NCI-H82 treated with DMSO at 0.1 percent for 48 hours (cell line): Measurements from ENCODE around the gene KIZ.
A peak's percentile ranks its signal among the peaks of the same experiment; 100 is the strongest.
"Not testable (repeated sequence)": the region's sequence is repeated elsewhere in the genome, so short reads cannot be mapped to it uniquely, and the experiment has no call there.

Experiments
- DNase-seq: peaks from one replicate; lab custom pipeline; 2025; ENCODE audit not compliant: unreplicated experiment; lab: John Stamatoyannopoulos, UW

KIZ gene

DNA sequence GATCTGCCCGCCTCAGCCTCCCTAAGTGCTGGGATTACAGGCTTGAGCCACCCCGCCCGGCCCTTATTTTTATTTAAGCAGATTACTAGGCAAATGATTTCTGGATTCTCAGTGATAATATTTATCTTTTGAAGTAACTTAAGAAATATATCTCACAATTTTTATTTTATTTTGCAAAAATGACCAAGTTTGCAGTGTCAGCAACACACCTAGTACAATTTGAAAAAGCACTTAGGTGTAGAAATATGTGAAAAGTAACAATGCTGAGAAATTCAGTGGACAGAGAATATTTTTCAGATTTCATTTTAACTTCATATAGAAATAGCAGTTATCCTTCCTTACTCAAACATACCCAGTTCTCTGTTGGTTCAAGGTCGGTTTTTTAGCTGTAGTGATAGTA, 98.3 kb downstream of the KIZ start:
- DNase-seq, result no peak

DNA sequence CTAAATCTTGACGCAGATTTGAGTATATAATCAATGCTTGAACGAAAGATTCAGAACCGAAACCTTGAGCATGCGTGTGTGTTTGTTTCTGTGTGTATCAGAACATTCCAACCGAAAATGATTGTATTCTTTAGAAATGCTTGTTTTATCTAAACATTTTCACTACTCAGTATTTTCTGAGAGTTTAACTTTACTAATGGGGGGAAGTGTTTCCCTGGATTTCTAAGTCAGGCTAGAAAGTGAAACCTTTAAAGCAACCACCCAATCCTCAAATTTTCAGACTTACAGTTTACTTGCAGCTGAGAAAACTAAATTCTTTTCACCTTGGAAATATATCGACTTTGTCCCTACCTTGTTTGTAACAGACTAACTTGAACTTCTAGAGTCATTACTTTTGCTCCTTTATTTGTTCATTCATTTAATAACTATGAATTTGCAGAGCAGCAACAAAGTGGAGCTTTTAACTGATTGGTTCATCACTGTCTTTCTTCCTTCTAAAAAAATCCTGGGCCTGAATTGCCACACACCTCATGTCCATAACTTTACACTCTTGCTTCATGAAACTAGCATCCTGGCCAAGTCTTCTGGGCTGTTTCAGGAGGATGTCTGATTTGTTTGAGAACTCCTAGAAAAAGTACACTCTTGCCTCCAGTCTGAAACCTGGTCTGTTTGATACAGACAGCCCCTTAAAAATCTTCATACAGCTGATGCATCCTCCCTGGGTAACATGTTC, 99.5 kb downstream of the KIZ start:
- DNase-seq, result no peak

DNA sequence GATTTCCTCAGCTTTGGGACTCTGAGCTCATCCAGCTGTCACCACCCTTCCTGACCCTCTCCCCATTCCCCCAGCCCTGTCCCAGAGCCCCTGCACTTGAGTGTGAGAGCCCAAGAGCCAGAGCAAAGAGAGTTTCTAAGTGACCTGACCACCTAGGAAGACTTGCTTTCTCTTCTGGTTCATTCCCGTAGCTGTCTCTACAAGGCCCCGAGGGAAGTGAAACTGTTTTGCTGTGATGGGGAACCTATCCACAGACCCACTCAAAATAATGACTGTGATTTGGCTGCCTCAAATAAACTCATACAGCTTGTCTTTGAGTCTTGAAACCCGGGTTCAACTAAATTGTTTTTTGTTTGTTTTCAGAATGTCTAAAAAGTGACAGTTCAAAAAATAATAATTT, 102.6 kb downstream of the KIZ start:
- DNase-seq, result no peak

DNA sequence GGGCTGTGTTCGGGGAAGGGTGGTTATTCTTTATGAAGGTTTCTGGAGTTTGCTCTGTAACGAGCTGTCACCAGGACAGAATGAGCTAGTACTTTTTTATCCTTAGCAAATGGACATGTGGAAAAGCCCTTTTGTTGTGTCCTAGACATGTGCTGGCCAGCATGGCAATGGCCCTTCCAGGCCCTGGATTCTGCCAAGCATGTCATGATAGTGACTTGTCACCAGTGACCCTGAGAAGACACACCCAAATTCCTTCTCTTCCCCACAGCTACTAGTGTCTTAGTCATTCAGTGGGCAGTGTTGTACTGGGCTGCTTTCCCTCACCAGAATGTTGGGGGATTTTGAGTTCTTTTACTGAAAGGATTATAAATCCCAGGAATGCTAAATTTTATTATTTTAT, 103.3 kb downstream of the KIZ start:
- DNase-seq, result no peak

DNA sequence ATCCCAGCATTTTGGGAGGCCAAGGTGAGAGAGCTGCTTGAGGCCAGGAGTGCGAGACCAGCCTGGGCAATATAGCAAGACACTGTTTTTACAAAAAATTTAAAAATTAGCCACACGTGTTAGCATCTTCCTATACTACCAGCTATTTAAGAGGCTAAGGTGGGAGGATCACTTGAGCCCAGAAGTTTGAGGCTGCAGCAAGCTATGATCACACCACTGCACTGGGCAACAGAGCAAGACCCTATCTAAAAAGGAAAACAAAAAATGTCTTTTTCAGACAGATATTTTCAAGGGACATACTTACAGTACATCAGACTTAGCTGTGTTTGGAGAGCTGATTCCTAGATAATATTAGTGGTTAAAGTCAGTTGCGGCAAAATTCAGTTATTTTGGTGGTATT, 104.3 kb downstream of the KIZ start:
- no peak for DNase-seq

DNA sequence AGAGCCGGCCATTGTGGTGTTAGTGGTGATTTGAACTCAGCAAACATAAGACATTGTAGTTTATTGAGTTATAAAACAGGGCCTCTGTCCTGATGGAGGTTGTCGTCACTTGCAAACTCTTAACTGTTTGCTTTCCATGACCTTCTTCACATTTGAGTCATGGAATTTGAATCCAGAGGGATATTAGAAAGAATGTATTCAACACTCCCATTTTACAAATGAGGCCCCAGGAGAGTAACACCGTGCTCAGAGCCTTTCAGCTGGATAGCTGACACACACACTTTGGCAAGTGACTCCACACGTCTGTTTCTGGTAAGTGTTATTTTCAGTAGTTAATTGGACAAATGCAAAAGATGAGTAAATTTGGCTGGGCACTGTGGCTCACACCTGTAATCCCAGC, 104.8 kb downstream of the KIZ start:
- no peak for DNase-seq

DNA sequence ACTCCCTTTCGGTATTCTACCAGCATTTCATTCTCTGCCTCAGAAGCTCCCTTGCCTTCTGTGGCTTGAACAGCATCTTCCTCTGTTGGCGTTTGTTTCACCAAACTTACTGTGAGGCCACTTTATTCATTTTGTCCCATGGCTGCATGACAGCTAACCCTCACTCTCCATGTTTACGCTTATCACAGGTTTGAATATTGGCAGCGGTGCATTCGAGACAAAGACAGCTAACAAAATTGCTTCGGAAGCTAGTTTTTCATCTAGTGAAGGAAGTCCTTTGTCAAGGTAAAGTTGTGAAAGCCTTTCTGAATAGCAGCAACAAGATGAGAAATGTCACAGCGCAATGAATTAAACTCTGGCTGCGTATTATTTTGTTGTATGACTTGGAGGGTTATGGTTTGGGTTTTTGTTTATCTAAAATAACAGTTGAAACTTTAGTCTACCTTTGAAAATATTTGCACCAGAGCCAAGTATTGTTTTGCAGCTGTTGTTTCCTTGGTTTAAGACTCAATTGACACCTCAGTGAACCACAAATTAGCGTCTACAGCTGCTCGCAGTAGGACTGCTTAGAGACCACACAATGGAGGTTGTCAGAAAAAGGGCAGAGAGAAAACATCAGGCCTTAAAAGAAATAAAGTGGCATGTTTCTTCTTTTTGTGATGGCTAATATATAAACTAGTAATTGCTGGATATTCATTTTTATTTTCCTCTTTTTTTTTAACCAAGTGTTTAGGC, 106.8 kb downstream of the KIZ start:
- DNase-seq, result no peak

DNA sequence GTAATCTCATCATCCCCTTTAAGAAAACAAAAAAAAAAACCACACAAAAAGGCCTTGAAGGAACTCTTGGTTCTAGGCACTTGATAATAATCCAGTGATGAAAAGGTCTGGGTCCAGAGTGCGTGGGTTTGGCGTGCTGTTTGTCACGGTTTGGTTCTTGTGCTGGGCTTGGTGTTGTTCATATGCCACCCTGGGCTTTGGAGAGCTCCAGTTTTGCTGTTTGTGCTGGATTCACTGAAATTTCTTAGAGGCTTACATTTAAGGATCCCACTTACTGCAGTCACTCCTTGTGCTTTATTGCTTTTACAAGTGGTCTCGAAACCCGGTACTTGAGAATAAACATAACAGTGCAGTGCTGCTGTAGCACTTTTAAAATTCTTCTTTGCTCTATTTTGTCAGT, 108.4 kb downstream of the KIZ start:
- no peak for DNase-seq

DNA sequence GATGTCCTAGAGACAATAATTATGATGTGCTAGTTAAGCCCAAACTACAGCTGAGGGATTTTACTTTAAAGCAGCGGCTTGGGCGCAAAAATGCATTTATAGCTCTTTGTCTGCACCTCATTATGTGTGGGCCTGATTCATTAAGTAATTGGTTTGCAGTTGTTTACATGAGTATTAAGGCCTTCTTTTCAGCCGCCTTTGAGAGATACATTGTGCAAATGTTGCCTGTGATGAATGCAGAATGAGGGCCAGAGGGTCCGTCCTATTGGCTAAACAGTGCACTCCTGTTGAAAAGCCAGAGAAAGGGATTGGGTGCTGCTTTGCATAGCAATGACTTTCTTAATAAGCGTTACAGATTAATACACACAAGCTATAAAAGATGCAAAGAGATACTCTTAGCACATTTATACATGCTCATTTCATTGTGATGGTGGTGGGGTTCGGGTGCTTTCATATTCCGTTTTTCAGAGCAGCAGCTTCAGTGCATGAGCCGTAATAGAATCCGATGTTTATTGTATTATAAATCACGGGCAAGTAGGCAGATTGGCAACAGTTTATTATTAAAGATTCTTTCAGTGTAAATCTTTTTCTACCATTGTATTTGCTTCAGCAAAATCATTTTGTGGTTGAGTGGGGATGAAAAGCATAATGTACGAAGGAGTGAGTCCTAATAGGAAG, 109.1 kb downstream of the KIZ start:
- DNase-seq, result no peak

DNA sequence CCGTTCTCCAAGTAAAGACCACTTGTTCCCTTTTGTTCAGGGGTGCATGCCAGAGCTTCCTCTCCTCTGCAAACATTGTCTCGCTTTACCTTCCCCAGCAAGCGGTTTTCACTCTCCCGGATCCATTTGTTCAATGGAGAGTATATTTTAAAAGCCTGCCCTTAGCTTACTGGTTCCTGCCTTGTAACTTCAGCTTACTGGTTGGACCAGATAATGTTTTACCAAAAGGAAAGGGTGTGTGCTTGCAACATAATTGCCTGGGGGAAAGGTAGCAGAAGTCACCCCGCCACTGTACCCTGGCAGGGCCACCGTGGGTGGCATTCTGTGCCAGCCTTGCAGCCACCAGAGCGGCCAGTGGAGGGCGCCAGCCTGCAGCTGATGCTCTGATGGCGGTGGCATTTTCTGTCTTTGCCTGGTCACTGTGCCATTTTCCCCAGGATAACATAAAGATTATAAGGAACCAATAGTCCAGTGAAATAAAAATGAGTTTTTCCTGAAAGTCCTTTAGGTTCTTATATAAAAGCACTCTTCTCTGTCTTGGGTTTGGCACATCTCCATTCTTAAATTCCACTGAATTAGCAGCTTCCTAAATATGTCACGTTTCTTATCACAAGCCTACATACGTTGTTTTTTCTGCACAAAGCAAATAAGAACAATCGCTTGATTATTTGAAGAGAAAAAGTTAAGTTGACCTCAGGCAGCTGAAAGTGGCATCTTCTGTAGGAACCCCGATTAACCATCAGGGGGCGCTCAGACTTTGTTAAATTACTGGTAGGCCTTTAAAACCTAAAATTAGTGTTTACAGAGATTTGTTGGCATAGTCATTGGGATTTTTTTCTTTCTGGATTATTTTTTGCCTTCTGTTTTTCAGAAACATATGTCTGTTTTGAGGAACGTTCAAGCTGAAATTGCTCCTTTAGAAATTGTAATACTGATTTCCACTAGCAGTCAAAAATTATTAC, 109.9 kb downstream of the KIZ start:
- peak; percentile 43 for DNase-seq

DNA sequence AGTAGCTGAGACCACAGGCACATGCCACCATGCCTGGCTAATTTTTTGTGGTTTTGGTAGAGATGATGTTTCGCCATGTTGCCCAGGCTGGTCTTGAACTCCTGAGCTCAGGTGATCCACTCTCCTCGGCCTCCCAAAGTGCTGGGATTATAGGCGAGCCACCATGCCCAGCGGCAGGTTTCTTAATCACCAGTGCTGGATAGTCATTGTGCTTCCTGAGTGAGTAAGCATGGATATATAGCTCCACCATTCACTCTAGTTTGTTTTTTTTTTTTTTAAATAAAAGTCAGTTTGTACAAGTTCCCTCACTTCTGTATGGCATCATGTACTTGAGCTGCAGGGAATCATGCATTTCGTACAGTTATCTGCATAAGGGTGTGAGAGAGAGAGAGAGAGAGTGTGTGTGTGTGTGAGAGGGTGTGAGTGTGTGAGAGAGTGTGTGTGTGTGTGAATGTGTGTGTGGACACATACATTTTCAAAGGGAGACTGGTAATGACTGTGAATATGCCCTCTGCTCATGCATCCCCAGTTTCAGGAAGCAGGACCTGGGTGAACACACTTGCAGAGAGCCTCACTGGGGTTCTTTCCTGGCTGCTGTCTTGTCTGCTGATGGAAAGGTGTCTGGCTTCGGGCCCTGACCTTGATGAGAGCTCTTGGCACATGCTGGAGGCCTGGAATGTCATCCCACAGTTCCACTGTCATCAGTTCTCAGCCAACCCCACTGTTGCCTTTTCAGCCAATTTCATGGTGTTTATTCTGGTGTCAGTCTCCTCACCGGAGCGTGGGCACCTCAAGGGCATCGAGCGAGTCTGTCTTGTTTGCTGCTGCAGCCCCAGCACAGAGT, 112.3 kb downstream of the KIZ start:
- DNase-seq, result no peak

DNA sequence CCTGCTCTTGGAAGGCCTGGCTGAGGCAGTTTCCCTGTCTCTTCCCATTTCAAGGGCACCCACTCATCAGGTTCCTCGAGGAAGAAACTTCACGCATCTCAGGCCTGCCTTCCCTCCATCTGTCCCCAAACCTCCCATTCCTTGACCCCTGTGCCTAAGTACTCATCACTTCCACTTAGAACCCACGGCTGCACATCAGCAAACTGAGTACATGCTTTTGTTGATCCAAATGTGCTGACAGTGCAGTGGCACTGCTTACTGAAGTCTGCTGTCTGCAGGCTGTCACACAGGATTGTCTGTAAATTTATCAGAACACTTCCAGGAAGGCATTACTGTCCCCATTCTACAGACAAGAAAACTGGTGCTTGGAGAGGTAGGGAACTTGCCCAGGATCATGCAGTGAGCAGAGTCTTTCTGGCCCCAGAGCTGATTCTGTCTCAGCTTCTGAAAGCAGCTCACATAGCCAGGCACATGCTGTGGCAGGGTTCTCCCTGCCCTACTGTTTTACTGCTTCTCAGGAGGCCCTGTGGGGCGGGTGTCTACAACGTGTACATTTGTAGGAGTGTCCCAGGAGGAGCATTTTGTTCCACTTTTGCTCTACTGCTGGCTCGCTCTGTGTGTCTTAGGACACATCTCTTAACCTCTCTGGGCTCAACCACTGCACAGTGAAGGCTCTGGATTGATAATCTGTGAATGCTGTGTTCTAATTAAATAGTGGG, 113.1 kb downstream of the KIZ start:
- no peak for DNase-seq

DNA sequence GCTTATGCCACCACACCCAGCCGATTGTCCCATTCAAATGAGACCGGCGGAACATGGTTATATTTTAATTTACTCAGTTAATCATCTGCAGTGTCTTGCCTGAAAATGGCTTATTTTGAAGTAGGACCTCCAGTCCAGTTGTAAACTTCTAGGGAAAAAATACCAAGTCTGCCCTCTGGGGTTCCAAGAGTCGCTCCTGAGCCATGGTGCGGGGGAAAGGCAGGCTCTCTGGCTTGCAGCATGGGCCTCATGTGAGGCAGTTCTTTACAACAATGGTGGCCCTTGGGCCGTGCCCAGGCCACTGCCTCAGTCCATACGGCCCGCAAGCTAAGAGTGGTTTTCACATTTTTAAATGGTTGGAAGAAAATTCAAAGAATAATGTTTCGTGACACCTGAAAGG, 114.5 kb downstream of the KIZ start:
- no peak for DNase-seq

DNA sequence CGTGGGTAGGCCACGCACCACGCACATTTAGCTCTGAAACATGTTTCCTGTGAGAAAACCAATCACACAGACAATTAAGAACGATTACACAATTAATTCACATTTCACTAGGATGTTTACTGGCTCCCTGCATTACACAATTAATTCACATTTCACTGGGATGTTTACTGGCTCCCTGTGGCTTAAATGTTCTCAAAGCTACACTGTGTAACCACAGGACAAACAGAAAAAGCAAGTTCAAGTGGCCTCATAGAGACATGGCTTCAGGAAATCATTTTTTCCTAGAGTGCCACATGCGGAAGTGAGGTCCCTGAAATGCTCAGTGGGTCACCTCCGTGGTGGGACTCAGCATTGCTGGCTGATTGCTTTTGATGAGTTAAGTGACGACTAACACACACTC, 115.5 kb downstream of the KIZ start:
- no peak for DNase-seq

DNA sequence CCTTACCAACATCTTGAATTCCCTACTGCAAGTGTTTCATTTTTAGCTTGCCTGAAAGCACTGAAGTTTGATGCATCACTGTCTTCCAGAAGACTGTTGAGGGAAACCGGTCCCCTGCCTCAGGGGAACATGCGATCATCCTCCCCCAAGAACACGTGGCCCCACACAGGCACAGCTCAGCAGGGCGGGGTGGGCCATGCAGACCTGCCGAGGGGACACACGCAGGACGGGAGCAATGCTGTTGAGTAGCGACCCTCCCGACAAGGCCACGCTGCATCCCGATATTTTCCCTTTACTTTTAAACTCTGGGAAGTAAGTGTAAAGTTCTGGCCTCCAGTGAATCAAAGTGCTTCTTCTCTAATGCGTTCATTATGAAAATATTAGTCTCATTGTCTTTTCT, 117.9 kb downstream of the KIZ start:
- DNase-seq, result no peak

DNA sequence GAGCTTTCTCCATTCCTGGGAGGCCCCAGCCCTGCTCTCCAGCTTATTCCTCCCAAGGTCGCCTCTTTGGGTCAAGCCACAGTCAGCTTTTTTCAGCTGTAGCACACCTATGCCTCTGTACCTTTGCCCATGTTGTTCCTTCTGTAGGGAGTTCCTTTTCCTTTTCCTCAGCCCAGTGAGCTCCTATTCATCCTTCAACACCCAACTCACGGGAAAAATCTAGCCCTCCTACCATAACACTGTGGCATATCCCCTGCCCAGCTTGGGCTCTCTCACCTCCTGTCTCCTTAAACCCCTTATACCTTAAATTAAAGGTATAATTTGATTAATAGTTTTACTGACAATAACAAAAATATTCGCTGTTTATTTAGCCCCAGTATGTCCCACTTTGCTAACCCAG, 118.9 kb downstream of the KIZ start:
- no peak for DNase-seq

DNA sequence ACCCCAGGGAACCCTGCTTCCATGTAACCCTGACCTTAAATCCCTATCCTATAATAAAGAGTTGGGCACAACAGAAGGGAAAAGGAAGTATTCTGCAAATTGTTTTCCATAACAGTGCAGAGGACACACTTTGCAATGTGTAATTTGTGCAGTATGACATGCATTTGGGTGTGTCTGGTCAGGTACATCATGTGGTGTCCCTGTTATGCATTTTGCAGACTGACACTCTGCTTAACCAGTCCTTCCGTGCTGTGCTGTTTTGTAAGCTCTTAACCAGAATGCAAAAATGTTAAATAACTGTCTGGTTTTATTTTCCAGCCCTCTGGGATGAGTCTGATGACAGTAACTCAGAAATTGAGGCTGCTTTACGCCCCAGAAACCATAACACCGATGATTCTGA, 120.3 kb downstream of the KIZ start:
- DNase-seq, result no peak

DNA sequence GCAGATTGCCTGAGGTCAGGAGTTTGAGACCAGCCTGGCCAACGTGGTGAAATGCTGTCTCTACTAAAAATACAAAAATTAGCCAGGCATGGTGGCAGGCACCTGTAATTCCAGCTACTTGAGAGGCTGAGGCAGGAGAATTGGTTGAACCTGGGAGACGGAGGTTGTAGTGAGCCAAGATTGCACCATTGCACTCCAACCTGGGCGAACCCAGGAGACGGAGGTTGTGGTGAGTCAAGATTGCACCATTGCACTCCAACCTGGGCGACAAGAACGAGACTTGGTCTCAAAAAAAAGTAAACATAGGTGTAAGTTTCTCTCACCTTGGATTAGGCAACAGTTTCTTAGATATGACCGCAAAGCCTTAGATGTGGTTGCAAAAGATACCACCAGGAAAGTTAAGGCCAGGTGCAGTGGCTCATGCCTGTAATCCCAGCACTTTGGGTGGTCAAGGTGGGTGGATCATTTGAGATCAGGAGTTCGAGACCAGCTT, 121.8 kb downstream of the KIZ start:
- DNase-seq, result not testable (repeated sequence)

DNA sequence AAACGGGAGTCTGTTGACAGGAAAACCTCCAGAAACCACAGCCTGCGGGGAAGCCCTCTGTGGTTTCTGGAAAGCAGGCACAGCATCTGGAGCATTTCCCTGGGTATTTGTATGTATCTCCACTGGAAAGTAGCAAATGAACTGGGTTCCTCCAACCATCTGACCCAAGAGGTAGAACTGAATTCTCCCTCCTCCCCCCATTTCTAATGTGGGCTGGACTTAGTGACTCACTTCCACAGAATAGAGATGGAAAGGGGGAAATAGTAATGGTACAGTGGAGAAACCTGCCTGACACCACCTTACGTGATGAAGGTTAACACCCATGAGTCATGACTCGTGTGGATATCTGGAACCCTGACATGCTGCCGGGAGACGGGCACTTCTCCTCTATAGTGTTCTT, 125.4 kb downstream of the KIZ start:
- DNase-seq, result no peak
